Erythroblast (primary cell): Measurements from ENCODE around the gene STOM.

Experiments
- GATA1 ChIP-seq: IDR thresholded peaks from 2 replicates; pipeline ENCODE4 v1.6.1; 2011; ENCODE audit warnings: low read depth, mild to moderate bottlenecking, control low read depth, low read length, moderate library complexity
- POLR2A ChIP-seq: IDR thresholded peaks from 2 replicates; pipeline ENCODE4 v1.6.1; 2011; ENCODE audit warnings: mild to moderate bottlenecking, low read length

DNA sequence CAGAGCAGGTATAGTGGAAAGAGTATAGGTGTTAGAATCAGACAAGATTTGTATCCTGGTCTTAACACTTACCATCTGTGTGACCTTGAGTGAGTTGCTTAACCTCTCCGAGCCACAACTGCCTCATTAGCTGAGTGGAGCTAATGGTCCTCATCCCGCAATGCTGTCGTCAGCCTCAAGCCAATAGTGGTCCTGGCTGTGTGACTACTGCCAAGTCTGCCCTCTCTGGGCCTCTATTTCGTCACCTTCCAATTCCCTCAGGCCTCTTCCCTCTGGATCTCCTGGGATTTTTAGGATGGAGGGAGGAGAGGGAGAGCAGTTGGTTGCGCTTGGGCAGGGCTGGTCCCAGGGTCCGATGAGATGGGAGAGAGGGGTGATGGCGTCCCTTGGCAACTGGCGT lies 41.6 kb downstream of the STOM start:
- TF ChIP-seq POLR2A (no peak), GATA1 (no peak)
